GM13976 (cell line): ENCODE results near the gene IMMP2L.

Source experiments
- DNase-seq: peaks from one replicate; pipeline ENCODE4 v3.0.0; 2012; ENCODE audit warnings: low spot score
- in situ Hi-C: fragments of 300-500 bp; cut with MboI; formaldehyde crosslinking; loops from one replicate; pipeline ENCODE4 v1.12.0; 2022; ENCODE audit warnings: low sequenced_read_pairs, mixed read lengths, inconsistent platforms; ENCODE audit not compliant: unreplicated experiment
- TF ChIP-seq, protein P1 (sequence below): IDR thresholded peaks from 2 replicates; pipeline ENCODE4 v1.5.1; 2012; ENCODE audit warnings: borderline replicate concordance, mild to moderate bottlenecking; ENCODE audit not compliant: insufficient read depth; ENCODE audit errors: extremely low read depth, missing control alignments, control extremely low read depth

The IMMP2L gene

DNA sequence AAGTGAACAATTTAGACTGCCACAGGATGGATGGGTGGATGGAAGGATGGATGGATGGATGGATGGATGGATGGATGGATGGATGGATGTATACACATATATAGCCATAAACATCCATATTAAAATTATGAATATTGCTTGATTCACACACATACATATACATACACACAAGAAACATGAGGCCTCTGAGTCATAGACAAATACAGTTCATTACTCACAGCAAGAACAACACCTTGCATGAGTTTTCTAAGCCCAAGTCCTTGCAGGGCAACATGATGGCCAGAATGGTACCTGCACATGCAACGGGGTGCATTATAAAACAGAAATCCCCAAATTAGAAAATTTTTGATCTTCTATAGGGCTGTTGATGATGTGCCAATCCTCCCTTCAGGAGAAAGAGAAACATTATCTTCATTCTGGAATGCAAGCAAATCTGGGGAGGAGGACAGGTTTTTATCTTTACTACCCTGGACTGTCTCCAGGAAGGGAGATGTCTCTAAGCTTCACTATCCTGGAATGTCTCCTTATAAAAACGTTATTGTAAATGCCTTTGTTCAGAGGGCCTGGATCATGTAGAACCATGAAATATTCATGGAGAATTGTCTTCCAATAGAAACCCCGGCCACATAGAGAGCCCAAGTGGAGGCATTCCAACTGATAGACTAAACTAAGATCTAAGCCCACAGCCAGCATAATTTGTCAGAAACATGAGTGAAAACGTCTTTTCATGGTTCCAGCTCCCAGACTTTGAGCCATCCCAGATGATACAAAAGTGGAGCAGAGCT lies 709.9 kb downstream of the IMMP2L start:
- DNase-seq: no peak
- TF ChIP-seq, protein P1, sequence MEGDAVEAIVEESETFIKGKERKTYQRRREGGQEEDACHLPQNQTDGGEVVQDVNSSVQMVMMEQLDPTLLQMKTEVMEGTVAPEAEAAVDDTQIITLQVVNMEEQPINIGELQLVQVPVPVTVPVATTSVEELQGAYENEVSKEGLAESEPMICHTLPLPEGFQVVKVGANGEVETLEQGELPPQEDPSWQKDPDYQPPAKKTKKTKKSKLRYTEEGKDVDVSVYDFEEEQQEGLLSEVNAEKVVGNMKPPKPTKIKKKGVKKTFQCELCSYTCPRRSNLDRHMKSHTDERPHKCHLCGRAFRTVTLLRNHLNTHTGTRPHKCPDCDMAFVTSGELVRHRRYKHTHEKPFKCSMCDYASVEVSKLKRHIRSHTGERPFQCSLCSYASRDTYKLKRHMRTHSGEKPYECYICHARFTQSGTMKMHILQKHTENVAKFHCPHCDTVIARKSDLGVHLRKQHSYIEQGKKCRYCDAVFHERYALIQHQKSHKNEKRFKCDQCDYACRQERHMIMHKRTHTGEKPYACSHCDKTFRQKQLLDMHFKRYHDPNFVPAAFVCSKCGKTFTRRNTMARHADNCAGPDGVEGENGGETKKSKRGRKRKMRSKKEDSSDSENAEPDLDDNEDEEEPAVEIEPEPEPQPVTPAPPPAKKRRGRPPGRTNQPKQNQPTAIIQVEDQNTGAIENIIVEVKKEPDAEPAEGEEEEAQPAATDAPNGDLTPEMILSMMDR: no peak
- in situ Hi-C loops: no loop called here

DNA sequence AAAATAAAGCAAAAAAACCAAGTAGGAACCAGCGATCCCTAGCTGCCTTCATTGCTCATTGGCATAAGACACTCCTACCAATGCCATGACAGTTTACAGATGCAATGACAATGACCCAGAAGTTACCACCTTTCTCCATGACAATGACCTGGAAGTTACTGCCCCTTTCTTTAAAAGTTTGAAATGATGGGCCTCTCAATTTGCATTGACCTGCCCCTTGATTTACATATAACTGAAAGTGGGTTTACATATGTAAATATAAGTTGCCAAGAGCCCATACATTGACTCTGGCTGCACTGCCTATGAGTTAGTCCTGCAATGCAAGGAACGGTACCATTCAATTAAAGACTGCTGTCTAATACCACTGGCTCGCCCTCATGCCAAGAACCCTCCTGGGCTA lies 712.1 kb downstream of the IMMP2L start:
- TF ChIP-seq, protein P1: no peak
- in situ Hi-C loops: no loop called here
- no peak for DNase-seq

DNA sequence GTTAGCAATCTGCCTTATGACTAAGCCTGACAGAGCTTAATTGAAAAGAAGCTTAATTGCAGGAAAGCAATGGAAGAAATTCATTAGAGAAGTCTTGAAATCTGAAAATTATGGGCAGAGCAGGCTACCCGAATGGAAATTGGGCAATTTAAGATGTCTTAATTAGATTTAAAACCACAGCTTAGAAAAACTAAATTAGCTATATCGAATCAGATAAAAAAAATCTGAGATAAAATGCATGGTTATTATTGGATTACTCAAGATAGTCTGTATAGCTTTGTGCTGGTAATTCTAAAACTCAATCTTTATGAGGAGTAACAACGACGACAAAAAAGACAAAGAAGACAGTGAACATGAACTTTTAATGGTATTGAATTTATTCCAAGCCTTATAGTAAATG lies 719.5 kb downstream of the IMMP2L start:
- in situ Hi-C loops: no loop called here
- no peak for DNase-seq
- TF ChIP-seq, protein P1: no peak

DNA sequence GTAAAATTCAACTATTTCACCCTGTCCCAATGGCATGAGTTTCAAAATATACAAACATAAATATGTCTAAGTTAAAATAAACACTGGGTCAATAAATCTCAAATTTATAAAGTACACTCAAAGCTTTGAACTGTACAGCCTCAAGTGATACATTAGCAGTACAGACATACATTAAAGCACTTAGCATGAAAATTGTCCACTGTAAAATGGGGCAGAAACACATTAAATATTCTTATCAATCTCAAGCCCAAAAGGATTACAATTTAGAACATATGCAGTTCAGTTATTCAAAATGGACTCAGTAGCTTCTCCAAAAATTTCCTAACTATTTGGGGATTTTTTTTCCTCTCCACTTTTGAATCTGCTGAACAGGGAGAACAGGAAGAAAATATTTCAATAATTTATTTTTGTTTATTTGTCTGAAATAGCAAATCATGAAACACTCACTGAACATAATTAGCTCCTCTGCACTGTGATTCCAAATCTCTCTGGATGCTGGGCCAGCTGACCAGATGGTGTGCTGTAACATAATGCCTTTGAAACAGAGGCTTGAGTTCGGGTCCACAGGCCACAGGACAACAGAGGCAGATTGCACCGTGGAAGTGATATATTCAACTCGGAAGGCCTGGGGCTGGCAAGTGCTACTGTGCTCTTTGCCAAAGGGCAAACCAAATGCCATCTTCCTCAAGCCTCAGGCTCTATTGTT lies 720.3 kb downstream of the IMMP2L start:
- TF ChIP-seq, protein P1: no peak
- no peak for DNase-seq
- in situ Hi-C loops: no loop called here

DNA sequence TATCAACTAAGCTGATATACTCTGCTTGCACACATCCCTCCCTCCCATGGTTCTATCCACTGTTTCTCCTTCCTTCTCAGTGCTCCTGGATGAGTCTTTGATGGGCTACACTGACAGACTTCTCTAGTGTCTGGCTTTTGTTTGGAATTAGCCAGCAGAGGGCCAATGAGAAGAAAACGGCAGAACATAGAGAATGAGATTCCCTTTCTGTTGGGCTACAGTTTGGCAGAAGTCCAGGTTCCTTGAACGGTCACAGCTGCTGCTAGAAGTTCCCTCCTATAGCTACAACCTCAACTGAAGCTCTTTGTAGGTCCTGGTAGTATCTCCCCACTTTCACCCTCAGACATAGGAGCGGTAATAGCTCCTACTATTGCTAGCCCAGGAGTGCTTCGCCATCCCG lies 722.4 kb downstream of the IMMP2L start:
- in situ Hi-C loops: no loop called here
- no peak for DNase-seq
- TF ChIP-seq, protein P1: no peak

DNA sequence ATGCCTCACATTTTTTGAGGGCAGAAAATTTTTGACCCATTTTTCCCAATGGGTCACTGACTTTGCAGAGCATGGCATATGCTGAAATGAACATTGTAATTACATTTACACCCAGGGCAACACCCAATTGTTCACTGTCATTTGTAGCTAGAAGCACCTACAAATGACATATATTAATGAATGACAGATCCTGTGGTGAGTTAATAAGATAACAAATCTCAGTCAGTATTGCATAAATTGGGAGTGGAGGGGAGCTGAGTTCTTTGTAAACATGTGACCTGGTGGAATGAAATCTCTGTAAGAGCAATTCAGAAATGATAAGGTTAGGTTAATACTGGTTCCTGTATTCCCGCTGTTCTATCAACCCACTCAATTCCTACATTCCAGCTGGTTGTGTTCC lies 726.4 kb downstream of the IMMP2L start:
- in situ Hi-C loops: no loop called here
- TF ChIP-seq, protein P1: no peak
- no peak for DNase-seq
